ENCODE results near the gene TRIM62.
"Not testable (repeated sequence)": the region's sequence is repeated elsewhere in the genome, so short reads cannot be mapped to it uniquely, and the experiment has no call there.

Gene TRIM62

DNA sequence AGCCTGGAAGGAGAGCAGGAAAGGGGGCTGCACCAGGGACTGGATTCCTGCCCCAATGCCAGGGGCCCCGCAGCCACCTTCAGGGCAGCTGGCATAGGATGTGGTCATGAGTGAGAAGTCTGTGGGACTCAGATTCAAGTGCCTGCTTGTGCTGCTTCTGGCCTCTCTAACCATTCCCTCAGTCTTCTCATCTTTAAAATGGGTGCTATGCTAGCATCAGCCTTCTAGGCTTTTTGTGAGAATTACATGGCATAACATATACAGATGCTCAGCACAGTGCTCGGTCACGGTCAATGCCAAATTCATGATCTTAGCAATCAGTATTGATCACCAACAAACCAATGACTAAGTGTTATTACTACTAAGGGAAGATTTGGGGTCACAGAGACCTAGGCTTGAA is 23.5 kb downstream of the TRIM62 start:
- DNase-seq = no peak

- DNase-seq = no peak
Measured at GRCh38 chr1:33157131-33157530, 24.7 kb downstream of the TRIM62 start.

DNA sequence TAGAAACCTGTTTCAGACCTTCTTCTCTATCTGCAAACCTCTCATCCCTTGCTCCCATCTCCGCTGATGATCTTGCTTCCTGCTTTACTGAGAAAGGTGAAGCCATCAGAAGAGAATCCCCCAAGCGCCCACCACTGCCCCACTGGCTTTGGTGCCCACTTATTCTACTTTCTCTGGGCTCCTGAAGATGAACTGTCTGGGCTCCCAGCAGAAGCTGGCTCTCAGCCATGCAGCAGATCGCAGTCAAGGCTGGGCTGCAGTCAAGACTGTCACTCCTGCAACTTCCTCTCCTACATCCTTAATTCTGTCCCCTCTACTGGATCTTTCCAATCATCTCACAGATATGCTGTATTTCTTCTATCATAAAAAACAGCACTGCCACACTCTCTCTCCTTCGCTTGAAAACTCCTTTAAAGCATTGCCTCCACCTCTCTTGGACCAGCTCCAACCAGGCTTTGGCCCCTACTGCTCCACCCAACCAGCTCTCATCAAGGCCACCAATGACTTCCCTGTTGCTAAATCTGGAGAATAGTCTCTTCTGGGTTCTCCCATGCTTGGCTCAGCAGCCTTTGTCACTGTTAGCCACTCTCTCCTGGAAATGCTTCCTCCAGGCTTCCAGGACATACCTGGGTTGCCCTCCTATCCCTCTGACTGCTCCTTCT is 25.8 kb downstream of the TRIM62 start:
- DNase-seq = no peak

DNA sequence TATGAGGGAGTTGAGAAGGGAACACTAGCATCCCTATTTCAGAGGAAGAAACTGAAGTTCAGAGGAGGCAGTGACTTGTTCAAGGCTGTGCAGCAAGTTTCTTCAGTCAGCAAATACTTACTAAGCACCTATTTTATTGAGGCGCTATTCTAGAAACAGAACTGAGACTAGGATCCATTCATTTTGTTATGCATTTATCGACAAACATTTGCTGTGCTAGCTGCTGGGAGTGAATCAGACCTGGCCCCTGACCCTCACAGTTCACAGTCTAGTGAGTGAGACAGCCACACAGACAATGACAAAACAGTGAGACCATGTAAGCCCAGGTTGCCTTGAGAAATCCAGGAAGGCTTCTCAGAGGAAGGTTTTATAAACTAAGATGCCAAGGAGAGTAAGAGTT is 28.2 kb downstream of the TRIM62 start:
- DNase-seq = no peak

- peak; percentile 33 for DNase-seq
Measured at GRCh38 chr1:33152685-33153432, 29.0 kb downstream of the TRIM62 start.

- DNase-seq = no peak
Measured at GRCh38 chr1:33151116-33151515, 30.7 kb downstream of the TRIM62 start.

- DNase-seq = no peak
Measured at GRCh38 chr1:33150522-33150921, 31.3 kb downstream of the TRIM62 start.

DNA sequence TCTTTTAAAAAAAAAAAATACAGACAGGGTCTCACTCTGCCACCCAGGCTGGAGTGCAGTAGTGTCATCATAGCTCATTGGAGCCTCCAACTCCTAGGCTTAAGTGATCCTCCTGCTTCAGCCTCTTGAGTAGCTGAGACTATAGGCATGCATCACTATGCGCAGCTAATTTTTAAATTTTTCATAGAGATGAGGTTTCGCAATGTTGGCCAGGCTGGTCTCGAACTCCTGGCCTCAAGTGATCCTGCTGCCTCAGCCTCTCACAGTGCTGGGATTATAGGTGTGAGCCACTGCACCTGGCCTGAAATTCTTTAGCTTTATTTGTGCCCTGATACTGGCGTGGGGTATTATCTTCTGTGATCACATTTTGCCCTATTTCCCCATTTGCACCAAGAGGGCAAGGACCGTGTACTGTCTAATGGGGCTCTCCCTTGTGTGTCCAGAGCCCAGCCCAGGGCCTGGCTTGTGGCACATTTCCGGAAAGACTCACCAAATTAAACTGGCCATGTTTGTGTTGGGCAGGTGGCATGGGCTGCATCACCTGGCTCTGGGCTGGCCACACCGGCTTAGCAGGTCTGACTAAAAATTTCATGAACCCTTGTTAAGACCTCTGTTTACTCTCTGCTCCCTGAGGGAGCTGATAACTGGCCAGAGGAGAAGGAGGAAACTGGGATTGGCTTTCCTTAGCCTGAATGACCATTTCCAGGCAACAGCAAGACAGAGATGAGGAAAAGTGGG is 32.2 kb downstream of the TRIM62 start:
- DNase-seq = no peak

DNA sequence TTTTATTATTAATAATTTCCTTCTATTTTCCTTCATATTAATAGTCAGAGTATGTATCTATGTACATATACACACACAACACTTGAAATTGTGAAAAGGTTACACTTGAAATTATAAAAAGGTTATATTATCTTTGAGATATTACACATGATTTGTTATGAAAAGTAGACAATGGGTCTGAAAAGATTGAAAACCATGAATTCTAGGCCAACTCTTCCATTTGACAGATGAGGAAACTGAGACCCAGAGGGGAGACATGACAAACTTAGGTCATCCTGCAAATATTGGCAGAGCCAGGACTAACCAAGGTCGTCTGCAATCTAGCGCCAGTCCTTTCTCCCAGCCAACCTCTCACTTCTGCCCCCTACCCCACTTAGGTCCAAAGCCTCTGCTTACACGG is 33.2 kb downstream of the TRIM62 start:
- DNase-seq = no peak

DNA sequence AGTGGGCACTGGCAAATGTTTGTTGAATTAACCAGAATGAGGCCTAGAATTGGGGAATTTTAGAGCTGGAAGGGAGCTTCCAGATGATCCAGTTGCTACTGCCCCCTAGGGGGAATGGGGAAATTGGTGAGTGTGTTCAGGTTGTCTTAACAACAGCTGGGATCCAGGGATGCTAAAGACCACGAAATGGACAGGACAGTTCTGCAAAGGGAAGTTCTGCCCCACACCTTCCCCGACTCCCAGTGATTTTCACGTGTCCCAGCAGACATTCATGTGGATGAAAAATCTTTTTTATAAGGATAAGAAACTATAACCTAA is 33.9 kb downstream of the TRIM62 start:
- DNase-seq = no peak

DNA sequence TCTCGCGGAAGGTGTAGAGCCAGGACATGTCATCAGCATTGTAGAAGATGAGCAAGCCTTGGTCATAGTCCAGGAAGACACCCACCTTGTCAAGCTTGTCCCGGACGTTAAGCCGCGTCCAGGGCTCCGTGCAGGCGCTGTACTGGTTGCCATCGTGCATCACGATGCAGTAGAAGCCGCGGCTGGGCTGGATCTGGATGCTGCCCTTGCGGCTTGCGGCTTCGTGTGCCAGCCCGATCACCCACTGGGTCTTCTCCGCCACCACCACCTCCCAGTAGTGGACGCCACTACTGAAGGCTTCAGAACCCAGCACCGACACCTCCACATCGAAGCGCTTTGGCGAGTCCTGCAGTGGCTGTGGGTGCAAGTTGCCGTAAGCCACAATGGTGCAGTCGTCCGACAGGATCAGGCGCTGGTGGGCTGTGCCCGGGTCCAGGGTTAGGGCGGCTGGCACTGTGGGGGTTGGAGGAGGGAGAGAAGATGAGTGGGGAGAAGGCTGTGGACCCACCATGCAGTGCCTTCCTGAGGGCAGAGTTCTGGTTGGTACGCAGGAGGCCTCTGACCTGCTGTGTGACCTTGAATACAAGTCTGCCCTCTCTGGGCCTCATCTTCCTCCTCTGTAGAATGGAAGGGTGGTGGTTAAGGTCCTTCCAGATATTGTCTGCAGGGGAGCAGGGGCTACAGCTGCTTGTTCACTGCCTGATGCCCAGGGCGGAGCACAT is 34.4 kb downstream of the TRIM62 start:
- DNase-seq = no peak

GRCh38 chr1:33146003-33146402 is 35.8 kb downstream of the TRIM62 start:
- no peak for DNase-seq

DNA sequence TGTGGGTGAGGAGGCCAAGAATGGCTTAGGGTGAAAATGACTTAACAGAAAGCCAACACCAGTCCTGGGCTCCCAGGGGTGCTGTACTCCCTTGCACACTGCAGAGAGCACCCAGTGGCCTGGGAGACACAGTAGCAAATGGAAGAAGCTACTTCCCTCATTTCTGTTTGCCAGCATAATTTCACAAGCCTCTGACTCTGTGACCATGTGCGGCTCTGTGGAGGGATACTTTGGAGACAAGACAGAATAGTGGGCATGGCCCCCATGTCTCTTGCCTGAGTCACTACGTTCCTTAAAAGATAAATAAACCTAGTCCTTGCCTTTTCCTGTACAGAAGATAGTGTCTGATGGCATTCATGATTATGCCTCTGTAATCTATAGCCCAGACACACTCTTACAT is 38.1 kb downstream of the TRIM62 start:
- no peak for DNase-seq

- DNase-seq = no peak
Measured at GRCh38 chr1:33143176-33143575, 38.7 kb downstream of the TRIM62 start.

- DNase-seq = no peak
Measured at GRCh38 chr1:33142483-33143064, 39.3 kb downstream of the TRIM62 start.

- no peak for DNase-seq
Measured at GRCh38 chr1:33141781-33142180, 40.1 kb downstream of the TRIM62 start.

DNA sequence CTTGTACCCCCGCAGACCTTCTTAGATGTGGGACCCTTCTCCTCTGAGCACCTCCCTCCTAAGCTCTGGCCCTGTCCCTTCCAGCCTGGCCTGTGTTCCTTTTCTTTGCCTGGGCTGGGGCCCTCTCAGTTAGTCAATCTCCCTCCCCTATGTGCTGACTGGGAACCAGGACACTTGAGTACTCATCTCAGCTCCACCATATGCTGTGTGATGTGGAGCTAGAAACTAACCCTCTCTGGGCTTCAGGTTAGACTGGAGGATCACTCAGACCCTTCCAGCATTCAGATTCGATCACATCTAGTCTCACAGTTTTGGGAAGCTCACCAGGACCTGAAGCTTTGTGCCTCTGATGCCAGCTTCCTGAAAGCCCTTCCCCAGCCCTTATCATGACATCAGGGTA is 40.6 kb downstream of the TRIM62 start:
- DNase-seq = no peak

- DNase-seq = no peak
Measured at GRCh38 chr1:33140153-33141149, 41.4 kb downstream of the TRIM62 start.

DNA sequence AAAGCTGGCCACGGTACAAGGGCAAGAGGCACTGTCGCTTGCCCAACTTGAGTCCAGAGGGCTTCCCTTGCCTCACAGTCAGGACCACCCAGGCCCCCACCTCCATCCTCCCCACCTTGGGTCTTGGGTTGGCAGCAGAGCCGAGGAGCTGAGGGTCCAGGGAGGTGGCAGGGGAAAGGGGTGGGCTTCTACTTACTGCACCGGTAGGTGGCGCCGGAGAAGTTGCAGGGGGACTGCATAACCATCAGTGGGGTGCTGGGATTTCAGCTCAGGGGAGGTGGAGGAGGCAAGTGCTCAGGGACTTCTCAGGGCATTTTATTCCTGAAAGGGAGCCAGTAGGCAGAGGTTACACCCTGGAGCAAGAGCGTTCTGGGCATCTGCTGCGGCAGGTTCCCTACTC is 44.0 kb downstream of the TRIM62 start:
- no peak for DNase-seq

DNA sequence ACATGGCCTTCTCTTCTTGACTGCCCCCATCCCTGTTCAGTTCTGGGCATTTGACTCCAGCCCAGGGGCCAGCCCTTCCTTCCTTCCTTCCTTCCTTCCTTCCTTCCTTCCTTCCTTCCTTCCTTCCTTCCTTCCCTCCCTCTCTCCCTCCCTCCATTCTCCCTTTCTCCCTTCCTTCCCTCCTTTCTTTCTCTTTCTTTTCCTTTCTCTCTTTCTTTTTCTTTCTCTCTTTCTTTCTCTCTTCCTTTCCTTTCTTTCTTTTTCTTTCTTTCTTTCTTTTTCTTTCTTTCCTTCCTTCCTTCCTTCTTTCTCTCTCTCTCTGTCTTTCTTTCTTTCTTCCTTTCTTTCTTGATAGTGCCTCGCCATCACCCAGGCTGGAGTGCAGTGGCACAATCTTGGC is 45.8 kb downstream of the TRIM62 start:
- DNase-seq = not testable (repeated sequence)

- DNase-seq = no peak
Measured at GRCh38 chr1:33133478-33134105, 48.3 kb downstream of the TRIM62 start.
